HTERT RPE-1 (cell line): Measurements from ENCODE around the gene CHRM1.

ENCODE experiments used
- in situ Hi-C: fragments of 300-500 bp; cut with MboI; formaldehyde crosslinking; loops from 4 replicates; pipeline ENCODE4 v1.14.3; 2020; ENCODE audit warnings: low sequenced_read_pairs

The CHRM1 gene

GRCh38 chr11:62908468-62909072 is 12.6 kb downstream of the CHRM1 start:
- in situ Hi-C loops, result no loop called here

- in situ Hi-C loops, result no loop called here
Measured at GRCh38 chr11:62905927-62906531, 15.1 kb downstream of the CHRM1 start.

GRCh38 chr11:62905296-62905695 is 15.9 kb downstream of the CHRM1 start:
- in situ Hi-C loops, result no loop called here

GRCh38 chr11:62902932-62903331 is 18.2 kb downstream of the CHRM1 start:
- in situ Hi-C loops, result no loop called here

GRCh38 chr11:62898027-62898426 is 23.1 kb downstream of the CHRM1 start:
- in situ Hi-C loops, result no loop called here

- in situ Hi-C loops, result no loop called here
Measured at GRCh38 chr11:62897311-62897710, 23.9 kb downstream of the CHRM1 start.

- in situ Hi-C loops, result no loop called here
Measured at GRCh38 chr11:62896049-62896448, 25.1 kb downstream of the CHRM1 start.

- in situ Hi-C loops, result no loop called here
Measured at GRCh38 chr11:62895501-62895900, 25.7 kb downstream of the CHRM1 start.

GRCh38 chr11:62892077-62892922 is 28.9 kb downstream of the CHRM1 start:
- in situ Hi-C loops, result no loop called here

GRCh38 chr11:62889484-62890437 is 31.4 kb downstream of the CHRM1 start:
- in situ Hi-C loops, result no loop called here

GRCh38 chr11:62889126-62889483 is 32.1 kb downstream of the CHRM1 start:
- in situ Hi-C loops, result no loop called here

- in situ Hi-C loops, result no loop called here
Measured at GRCh38 chr11:62888406-62888805, 32.8 kb downstream of the CHRM1 start.

- in situ Hi-C loops, result no loop called here
Measured at GRCh38 chr11:62885137-62885750, 35.9 kb downstream of the CHRM1 start.

- in situ Hi-C loops, result no loop called here
Measured at GRCh38 chr11:62883673-62884072, 37.5 kb downstream of the CHRM1 start.

- in situ Hi-C loops, result no loop called here
Measured at GRCh38 chr11:62882788-62883501, 38.2 kb downstream of the CHRM1 start.

- in situ Hi-C loops, result no loop called here
Measured at GRCh38 chr11:62882431-62882749, 38.8 kb downstream of the CHRM1 start.

GRCh38 chr11:62881579-62882430 is 39.4 kb downstream of the CHRM1 start:
- in situ Hi-C loops, result no loop called here

- in situ Hi-C loops, result no loop called here
Measured at GRCh38 chr11:62880803-62881578, 40.2 kb downstream of the CHRM1 start, which contains the start of gene SLC3A2. Gene SLC3A2, plus strand, starts transcription at chr11:62880896. Its CDS starts 128 bp downstream, at chr11:62881024.
